Large intestine (tissue), 3 donors: ENCODE measurements around the gene USP32. TPM values are rescaled to one million over a fixed set of nuclear protein-coding genes. Genes with fewer than 3 reads are reported as not detected.

Source experiments
- DNase-seq, 2 donors: peaks; one replicate each; pipeline versions ENCODE4 v3.0.0 to v3.0.0-alpha.2; 2013
- H3K27ac ChIP-seq: one replicate; pipeline ENCODE4 v1.5.1; 2013; ENCODE audit warnings: low read length
- H3K27me3 ChIP-seq: 2 replicates; pipeline ENCODE4 v1.6.1; 2013; ENCODE audit warnings: low read length; ENCODE audit not compliant: control insufficient read depth, insufficient read depth
- H3K36me3 ChIP-seq: 2 replicates; pipeline ENCODE4 v1.6.1; 2013; ENCODE audit warnings: low read length; ENCODE audit not compliant: control insufficient read depth, insufficient read depth
- H3K4me1 ChIP-seq: one replicate; pipeline ENCODE4 v1.6.1; 2013; ENCODE audit warnings: low read length; ENCODE audit not compliant: control insufficient read depth, insufficient read depth
- H3K4me3 ChIP-seq: one replicate; pipeline ENCODE4 v1.5.1; 2013; ENCODE audit warnings: low read length
- H3K9me3 ChIP-seq: one replicate; pipeline ENCODE4 v1.6.1; 2013; ENCODE audit warnings: mild to moderate bottlenecking, low read depth, low read length, moderate library complexity; ENCODE audit not compliant: control insufficient read depth
- WGBS: methylation state at CpG from one replicate; pipeline ENCODE4 v1.1.5; 2013; ENCODE audit warnings: low lambda C conversion rate; ENCODE audit not compliant: insufficient coverage; 5-methylcytosine and 5-hydroxymethylcytosine counted together
- polyA plus RNA-seq: library from polyadenylated mRNA; unstranded; fragments of 120-200 nt; gene quantifications from one replicate; pipeline ENCODE4 v1.2.1, GENCODE V29; 2013

The USP32 gene
- polyA plus RNA-seq, 1 donor, result 24.0 TPM

- no peak for DNase-seq
- H3K36me3 ChIP-seq, result no peaks in the 10 kb centered on the region
- no peak overlapping the region for H3K27ac ChIP-seq
- H3K4me1 ChIP-seq, result no peaks in the 10 kb centered on the region
- H3K4me3 ChIP-seq, result no peak overlapping the region
- no peaks in the 10 kb centered on the region for H3K9me3 ChIP-seq
- H3K27me3 ChIP-seq, result peaks cover 10% of the 10 kb centered on the region
- no CpG with 5 or more reads among the region's 19 CpGs for WGBS
Observed at GRCh38 chr17:60158751-60159478, 233.0 kb downstream of the USP32 start.

- Histone ChIP-seq H3K36me3 (no peaks in the 10 kb centered on the region), H3K4me3 (no peak overlapping the region), H3K27ac (no peak overlapping the region), H3K27me3 (peaks cover 13% of the 10 kb centered on the region), H3K4me1 (no peaks in the 10 kb centered on the region), H3K9me3 (no peaks in the 10 kb centered on the region)
- no peak for DNase-seq
- no CpG with 5 or more reads among the region's 18 CpGs for WGBS
Observed at GRCh38 chr17:60157487-60158040, 234.4 kb downstream of the USP32 start.

- Histone ChIP-seq H3K27ac (no peak overlapping the region), H3K4me3 (no peak overlapping the region), H3K36me3 (no peaks in the 10 kb centered on the region), H3K4me1 (peaks cover 5% of the 10 kb centered on the region), H3K9me3 (no peaks in the 10 kb centered on the region), H3K27me3 (peaks cover 22% of the 10 kb centered on the region)
- no CpG with 5 or more reads among the region's 8 CpGs for WGBS
- no peak for DNase-seq
Observed at GRCh38 chr17:60156746-60157145, 235.2 kb downstream of the USP32 start.

GRCh38 chr17:60155815-60156214 lies 236.1 kb downstream of the USP32 start:
- peaks cover 31% of the 10 kb centered on the region for H3K27me3 ChIP-seq
- no peaks in the 10 kb centered on the region for H3K36me3 ChIP-seq
- no peak overlapping the region for H3K27ac ChIP-seq
- WGBS, result no CpG with 5 or more reads among the region's 9 CpGs
- DNase-seq, result no peak
- H3K9me3 ChIP-seq, result no peaks in the 10 kb centered on the region
- no peak overlapping the region for H3K4me3 ChIP-seq
- peaks cover 13% of the 10 kb centered on the region for H3K4me1 ChIP-seq

GRCh38 chr17:60155427-60155814 lies 236.5 kb downstream of the USP32 start:
- no peak overlapping the region for H3K27ac ChIP-seq
- WGBS, result 80% methylated on average over 1 of the region's 3 CpGs
- H3K27me3 ChIP-seq, result peaks cover 35% of the 10 kb centered on the region
- H3K4me3 ChIP-seq, result no peak overlapping the region
- H3K4me1 ChIP-seq, result peaks cover 16% of the 10 kb centered on the region
- H3K36me3 ChIP-seq, result no peaks in the 10 kb centered on the region
- DNase-seq, result no peak
- H3K9me3 ChIP-seq, result no peaks in the 10 kb centered on the region

- Histone ChIP-seq H3K4me3 (no peak overlapping the region), H3K27ac (no peak overlapping the region), H3K4me1 (peaks cover 16% of the 10 kb centered on the region), H3K9me3 (no peaks in the 10 kb centered on the region), H3K27me3 (peaks cover 38% of the 10 kb centered on the region), H3K36me3 (no peaks in the 10 kb centered on the region)
- WGBS, result no CpG with 5 or more reads among the region's 14 CpGs
- no peak for DNase-seq
Observed at GRCh38 chr17:60154616-60155426, 237.1 kb downstream of the USP32 start.

- H3K4me3 ChIP-seq, result no peak overlapping the region
- WGBS, result 100% methylated on average over 1 of the region's 12 CpGs
- no peaks in the 10 kb centered on the region for H3K36me3 ChIP-seq
- no peak overlapping the region for H3K27ac ChIP-seq
- H3K9me3 ChIP-seq, result no peaks in the 10 kb centered on the region
- peaks cover 21% of the 10 kb centered on the region for H3K4me1 ChIP-seq
- H3K27me3 ChIP-seq, result peaks cover 45% of the 10 kb centered on the region
- DNase-seq, result no peak
Observed at GRCh38 chr17:60153606-60154390, 238.1 kb downstream of the USP32 start.

GRCh38 chr17:60151355-60151754 lies 240.6 kb downstream of the USP32 start:
- Histone ChIP-seq H3K36me3 (no peaks in the 10 kb centered on the region), H3K27ac (no peak overlapping the region), H3K27me3 (peaks cover 65% of the 10 kb centered on the region), H3K4me3 (no peak overlapping the region), H3K4me1 (peaks cover 37% of the 10 kb centered on the region), H3K9me3 (no peaks in the 10 kb centered on the region)
- no CpG with 5 or more reads among the region's 5 CpGs for whole genome bisulfite sequencing
- no peak for DNase-seq

- DNase-seq, result no peak
- no CpG with 5 or more reads among the region's 81 CpGs for WGBS
- H3K36me3 ChIP-seq, result no peaks in the 10 kb centered on the region
- no peaks in the 10 kb centered on the region for H3K9me3 ChIP-seq
- H3K4me3 ChIP-seq, result no peak within 1 kb of the TSS
- H3K27ac ChIP-seq, result no peak within 1 kb of the TSS
- peaks cover 37% of the 10 kb centered on the region for H3K4me1 ChIP-seq
- peaks cover 79% of the 10 kb centered on the region for H3K27me3 ChIP-seq
Observed at GRCh38 chr17:60149691-60150582, 242.0 kb downstream of the USP32 start, which contains the start of gene CA4. Gene CA4, plus strand, starts transcription at chr17:60149973. Its CDS starts 62 bp downstream, at chr17:60150035.
